GM21390 (cell line): ENCODE measurements around the gene MYCBPAP.

Experiments used
- ATAC-seq: cut with Tn5 transposase; IDR thresholded peaks from one replicate; pipeline ENCODE4 v1.9.1; 2021; ENCODE audit not compliant: unreplicated experiment

MYCBPAP gene

GRCh38 chr17:50569592-50569991 is 61.4 kb downstream of the MYCBPAP start:
- ATAC-seq, result no peak

DNA sequence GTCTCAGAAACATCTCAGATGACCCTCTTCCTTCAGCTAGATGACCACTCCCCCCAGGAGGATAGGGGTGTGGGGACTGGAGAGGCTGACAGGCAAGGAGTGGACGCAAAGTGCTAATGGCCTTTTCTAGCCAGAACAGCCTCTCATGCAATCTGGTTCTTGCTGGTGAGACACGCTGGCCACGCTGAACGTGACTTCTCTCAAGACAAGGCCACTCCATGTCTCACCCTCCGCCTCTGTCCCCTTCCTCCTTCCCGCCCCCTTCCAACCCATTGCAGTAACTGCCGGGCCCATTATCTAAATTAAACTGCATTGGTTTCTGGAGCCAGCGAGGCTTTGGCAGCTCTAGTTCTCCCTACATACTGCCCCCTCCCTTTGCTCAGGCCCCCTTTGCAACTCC is 61.8 kb downstream of the MYCBPAP start:
- ATAC-seq, result no peak

GRCh38 chr17:50570528-50570927 is 62.3 kb downstream of the MYCBPAP start:
- no peak for ATAC-seq

DNA sequence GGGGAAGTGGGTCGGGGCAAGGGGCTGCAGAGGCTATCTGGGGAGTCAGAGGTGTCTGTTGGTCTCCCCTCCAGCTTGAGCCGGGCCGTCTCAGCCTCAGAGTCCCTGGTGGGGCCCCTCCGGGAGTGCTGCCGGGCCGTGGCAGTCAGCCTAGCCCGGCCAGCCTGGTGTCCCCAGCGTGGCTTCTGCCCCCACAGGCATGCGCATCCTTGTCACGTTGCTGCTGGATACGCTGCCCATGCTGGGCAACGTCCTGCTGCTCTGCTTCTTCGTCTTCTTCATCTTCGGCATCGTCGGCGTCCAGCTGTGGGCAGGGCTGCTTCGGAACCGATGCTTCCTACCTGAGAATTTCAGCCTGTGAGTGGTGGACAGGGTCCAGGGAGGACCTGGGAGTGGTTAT is 63.4 kb downstream of the MYCBPAP start:
- no peak for ATAC-seq

DNA sequence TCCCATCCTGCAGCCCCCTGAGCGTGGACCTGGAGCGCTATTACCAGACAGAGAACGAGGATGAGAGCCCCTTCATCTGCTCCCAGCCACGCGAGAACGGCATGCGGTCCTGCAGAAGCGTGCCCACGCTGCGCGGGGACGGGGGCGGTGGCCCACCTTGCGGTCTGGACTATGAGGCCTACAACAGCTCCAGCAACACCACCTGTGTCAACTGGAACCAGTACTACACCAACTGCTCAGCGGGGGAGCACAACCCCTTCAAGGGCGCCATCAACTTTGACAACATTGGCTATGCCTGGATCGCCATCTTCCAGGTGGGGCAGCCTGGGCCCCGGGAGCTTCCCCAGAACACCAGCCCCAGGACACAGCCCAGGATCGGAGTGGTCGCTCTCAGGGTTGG is 64.3 kb downstream of the MYCBPAP start:
- ATAC-seq, result no peak

DNA sequence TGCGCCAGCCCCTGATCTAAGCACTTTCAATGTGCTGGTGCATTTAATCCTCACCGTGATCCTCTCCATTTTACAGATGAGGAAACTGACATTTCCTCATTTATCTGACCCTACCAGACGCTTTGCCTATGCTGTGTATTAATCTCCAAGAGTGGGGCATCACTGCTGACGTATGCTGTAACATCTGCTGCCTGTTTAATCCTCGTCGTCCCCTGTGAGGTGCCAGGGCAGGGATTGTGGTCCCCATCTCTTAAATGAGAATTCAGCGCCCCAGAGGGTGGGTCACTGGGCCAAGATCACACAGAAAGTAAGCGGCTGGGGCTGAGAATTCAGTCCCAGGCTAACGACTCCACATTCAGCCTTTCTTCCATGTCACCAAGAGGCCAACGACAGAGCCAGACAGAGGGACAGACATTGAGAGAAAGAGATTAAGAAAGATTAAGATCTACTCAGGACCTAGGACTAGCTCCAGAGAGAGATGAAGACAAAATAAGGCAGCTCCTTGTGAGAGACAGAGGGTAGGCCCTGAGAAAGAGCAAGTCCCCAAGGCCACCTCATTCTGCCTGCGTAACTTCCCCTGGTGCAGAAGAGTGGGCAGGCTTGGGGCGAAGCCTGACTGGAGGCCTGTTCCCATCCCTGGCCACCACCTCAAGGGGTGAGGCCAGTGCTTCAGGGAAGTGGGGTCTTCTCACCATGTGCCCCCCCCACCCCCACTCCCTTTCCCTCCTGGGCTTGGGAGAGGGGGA is 65.8 kb downstream of the MYCBPAP start:
- no peak for ATAC-seq

DNA sequence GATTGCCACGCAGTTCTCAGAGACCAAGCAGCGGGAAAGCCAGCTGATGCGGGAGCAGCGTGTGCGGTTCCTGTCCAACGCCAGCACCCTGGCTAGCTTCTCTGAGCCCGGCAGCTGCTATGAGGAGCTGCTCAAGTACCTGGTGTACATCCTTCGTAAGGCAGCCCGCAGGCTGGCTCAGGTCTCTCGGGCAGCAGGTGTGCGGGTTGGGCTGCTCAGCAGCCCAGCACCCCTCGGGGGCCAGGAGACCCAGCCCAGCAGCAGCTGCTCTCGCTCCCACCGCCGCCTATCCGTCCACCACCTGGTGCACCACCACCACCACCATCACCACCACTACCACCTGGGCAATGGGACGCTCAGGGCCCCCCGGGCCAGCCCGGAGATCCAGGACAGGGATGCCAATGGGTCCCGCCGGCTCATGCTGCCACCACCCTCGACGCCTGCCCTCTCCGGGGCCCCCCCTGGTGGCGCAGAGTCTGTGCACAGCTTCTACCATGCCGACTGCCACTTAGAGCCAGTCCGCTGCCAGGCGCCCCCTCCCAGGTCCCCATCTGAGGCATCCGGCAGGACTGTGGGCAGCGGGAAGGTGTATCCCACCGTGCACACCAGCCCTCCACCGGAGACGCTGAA is 67.5 kb downstream of the MYCBPAP start:
- ATAC-seq, result no peak

DNA sequence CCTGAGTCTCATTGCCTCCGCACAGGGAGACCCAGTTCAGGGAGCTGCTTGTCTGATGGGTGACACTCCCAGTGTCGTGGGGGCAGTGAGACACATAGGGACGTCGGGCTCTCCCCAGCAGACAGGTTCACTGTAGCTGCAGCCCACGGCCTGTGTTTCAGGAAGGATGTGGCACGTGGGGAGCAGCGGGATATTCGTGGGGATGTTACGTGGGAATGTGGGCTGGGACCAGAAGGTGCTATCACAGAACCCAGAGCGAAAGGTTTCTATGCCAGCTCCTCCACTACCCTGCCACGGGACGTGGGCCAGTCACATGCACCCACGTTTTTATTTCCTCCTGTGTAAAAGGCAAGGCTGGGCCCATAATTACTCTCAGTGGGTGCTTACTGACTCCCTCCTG is 68.6 kb downstream of the MYCBPAP start:
- no peak for ATAC-seq

DNA sequence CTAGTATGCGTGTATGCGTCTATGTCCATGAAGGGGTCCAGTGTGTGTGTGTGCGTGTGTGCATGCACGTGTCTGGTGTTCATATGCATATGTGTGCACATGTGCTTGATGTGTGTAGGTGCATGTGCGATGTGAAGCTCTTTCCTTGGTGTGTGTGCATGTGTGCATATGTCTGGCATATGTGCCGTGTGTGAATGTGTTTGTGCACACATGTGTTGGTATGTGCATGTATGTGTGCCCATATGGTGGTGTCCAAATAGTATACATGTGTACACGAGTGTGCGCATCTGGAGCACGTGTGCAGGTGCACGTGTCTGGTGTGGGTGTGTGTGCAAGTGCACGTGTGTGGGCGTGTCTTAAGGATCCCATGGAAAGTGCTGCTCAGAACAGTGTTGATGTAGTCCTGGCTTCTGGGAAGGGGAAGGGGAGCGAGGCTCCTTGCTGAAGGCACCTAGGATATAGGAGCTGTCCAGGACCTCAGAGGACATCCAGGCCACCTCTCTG is 69.3 kb downstream of the MYCBPAP start:
- ATAC-seq, result no peak

GRCh38 chr17:50578173-50578572 is 69.9 kb downstream of the MYCBPAP start:
- ATAC-seq, result no peak

DNA sequence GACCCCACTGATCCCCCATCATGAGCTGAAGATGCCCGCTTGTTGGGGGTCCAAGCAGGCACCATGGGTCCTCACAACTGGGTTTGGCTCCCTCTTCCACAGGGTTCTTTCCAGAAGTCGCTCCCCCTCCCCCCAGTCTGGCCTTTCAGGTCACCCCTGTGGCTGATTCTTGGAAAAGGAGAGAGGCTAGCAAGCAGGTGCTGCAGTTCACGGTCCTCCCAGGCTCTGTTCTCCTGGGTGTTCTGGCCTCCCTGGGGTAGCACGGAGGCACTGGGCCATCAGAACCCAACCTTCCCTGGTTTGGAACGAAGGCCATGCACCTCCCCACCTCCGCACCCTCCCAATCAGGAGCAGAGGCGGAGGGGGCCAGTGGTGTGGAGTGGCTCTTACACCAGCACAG is 71.2 kb downstream of the MYCBPAP start:
- no peak for ATAC-seq

GRCh38 chr17:50580646-50581045 is 72.4 kb downstream of the MYCBPAP start:
- ATAC-seq, result no peak
